ENCODE measurements around the gene DLX5.

DNA sequence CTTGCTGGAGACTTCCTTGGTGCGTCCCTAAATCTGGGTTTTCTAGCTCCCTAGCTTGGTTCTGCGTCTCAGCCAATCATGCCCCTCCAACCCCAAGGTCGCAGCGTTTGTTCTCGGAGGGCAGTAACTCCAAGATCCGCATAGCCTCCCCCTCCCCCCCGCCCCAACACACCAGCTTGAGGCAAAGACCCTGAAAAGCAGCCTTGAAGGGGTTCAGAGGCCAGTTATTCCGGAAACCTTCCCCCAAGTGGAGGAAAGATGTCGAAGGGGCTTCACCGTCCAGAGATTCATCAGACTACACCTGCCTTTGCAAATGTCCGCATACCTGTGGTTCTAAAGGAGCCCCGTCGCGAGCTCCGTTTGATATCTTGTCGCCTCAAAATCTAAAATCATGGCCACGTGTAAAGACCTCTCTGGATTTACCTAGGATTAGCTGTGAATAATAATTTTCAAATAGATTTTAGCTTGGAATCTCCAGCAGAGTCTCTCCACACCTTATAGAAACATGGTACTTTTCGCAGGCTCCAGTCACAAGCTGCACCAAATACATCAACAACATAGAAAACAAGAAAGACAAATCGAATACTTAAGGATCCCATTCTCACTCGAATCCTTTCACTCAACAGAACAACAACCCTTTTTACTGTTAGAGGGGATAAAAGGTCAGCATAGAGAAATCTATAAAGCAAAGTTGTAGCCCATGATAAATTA is 11.3 kb downstream of the DLX5 start:
- TF ChIP-seq, protein P1, sequence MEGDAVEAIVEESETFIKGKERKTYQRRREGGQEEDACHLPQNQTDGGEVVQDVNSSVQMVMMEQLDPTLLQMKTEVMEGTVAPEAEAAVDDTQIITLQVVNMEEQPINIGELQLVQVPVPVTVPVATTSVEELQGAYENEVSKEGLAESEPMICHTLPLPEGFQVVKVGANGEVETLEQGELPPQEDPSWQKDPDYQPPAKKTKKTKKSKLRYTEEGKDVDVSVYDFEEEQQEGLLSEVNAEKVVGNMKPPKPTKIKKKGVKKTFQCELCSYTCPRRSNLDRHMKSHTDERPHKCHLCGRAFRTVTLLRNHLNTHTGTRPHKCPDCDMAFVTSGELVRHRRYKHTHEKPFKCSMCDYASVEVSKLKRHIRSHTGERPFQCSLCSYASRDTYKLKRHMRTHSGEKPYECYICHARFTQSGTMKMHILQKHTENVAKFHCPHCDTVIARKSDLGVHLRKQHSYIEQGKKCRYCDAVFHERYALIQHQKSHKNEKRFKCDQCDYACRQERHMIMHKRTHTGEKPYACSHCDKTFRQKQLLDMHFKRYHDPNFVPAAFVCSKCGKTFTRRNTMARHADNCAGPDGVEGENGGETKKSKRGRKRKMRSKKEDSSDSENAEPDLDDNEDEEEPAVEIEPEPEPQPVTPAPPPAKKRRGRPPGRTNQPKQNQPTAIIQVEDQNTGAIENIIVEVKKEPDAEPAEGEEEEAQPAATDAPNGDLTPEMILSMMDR (conservative IDR thresholded peaks at IDR 0.05 in 1 of 2, IDR thresholded peaks at IDR 0.05 in 1 of 2; ENCODE audit: extremely low read depth in 1 of 2, insufficient read depth in 1 of 2, low read depth in 1 of 2, low read length in 2 of 2), result no peak
- no peak for TF ChIP-seq EZH2 (IDR thresholded peaks at IDR 0.05; ENCODE audit: borderline replicate concordance, low read length)
